Suppressor macrophage (primary cell): Measurements from ENCODE around the gene MMP8.
A peak's percentile ranks its signal among the peaks of the same experiment; 100 is the strongest.
"Not testable (repeated sequence)": the region's sequence is repeated elsewhere in the genome, so short reads cannot be mapped to it uniquely, and the experiment has no call there.

ENCODE experiments used
- DNase-seq, 4 experiments: peaks; one replicate each; pipeline ENCODE4 v3.0.0-alpha.2; 2020 to 2022
- total RNA-seq, 17 experiments: gene quantifications; one replicate each; lab custom pipeline; 2026; ENCODE audit warnings: mixed read lengths in 6 of 17, inconsistent platforms in 3 of 17; lab: John Stamatoyannopoulos, UW

MMP8 gene
- 0.31 to 21.8 (median 2.2) reads per million in 17 experiments for total RNA-seq

- peak in 2 of 4 experiments; percentile 14 to 17 for DNase-seq
Observed at GRCh38 chr11:102724904-102725500, at the start of gene MMP8. Gene MMP8, minus strand, starts transcription at chr11:102724954. Its CDS starts 99 bp downstream, at chr11:102724855.

- no peak for DNase-seq
Observed at GRCh38 chr11:102773386-102773785, 48.6 kb upstream of the MMP8 start.

GRCh38 chr11:102771351-102771750 is 46.6 kb upstream of the MMP8 start:
- DNase-seq, result no peak

- DNase-seq, result no peak
Observed at GRCh38 chr11:102770191-102770590, 45.4 kb upstream of the MMP8 start.

- DNase-seq, result no peak
Observed at GRCh38 chr11:102767800-102768199, 43.0 kb upstream of the MMP8 start.

GRCh38 chr11:102763440-102763839 is 38.7 kb upstream of the MMP8 start:
- no peak for DNase-seq

GRCh38 chr11:102762361-102762767 is 37.6 kb upstream of the MMP8 start:
- DNase-seq, result peak in 3 of 4 experiments; percentile 7 to 28 (median 27)

GRCh38 chr11:102761646-102762238 is 37.0 kb upstream of the MMP8 start:
- no peak for DNase-seq

GRCh38 chr11:102760344-102761035 is 35.7 kb upstream of the MMP8 start:
- peak; percentile 52 to 94 (median 75) for DNase-seq

GRCh38 chr11:102757823-102758549 is 33.2 kb upstream of the MMP8 start:
- DNase-seq, result peak; percentile 71 to 95 (median 86)

- DNase-seq, result no peak
Observed at GRCh38 chr11:102753267-102753666, 28.5 kb upstream of the MMP8 start.

GRCh38 chr11:102751673-102752072 is 26.9 kb upstream of the MMP8 start:
- no peak for DNase-seq

GRCh38 chr11:102749101-102749722 is 24.5 kb upstream of the MMP8 start:
- no peak for DNase-seq

GRCh38 chr11:102746746-102747578 is 22.2 kb upstream of the MMP8 start:
- not testable (repeated sequence) for DNase-seq

GRCh38 chr11:102734650-102735049 is 9.9 kb upstream of the MMP8 start:
- DNase-seq, result no peak

- peak; percentile 81 to 89 (median 84) for DNase-seq
Observed at GRCh38 chr11:102733232-102733875, 8.6 kb upstream of the MMP8 start.

- not testable (repeated sequence) for DNase-seq
Observed at GRCh38 chr11:102730944-102731343, 6.2 kb upstream of the MMP8 start.

GRCh38 chr11:102729849-102730815 is 5.4 kb upstream of the MMP8 start:
- peak in 1 of 4 experiments; percentile 17 for DNase-seq

- peak; percentile 71 to 92 (median 83) for DNase-seq
Observed at GRCh38 chr11:102727890-102728289, 3.1 kb upstream of the MMP8 start.

- DNase-seq, result peak; percentile 43 to 94 (median 69)
Observed at GRCh38 chr11:102722821-102723220, 1.9 kb downstream of the MMP8 start.
